Measurements from ENCODE around the gene HEXB. TPM values are rescaled to one million over a fixed set of nuclear protein-coding genes. Genes with fewer than 3 reads are reported as not detected.

HEXB gene
- total and polyA plus RNA-seq, 4 donors, result 88.9 to 170 (median 153) TPM

DNA sequence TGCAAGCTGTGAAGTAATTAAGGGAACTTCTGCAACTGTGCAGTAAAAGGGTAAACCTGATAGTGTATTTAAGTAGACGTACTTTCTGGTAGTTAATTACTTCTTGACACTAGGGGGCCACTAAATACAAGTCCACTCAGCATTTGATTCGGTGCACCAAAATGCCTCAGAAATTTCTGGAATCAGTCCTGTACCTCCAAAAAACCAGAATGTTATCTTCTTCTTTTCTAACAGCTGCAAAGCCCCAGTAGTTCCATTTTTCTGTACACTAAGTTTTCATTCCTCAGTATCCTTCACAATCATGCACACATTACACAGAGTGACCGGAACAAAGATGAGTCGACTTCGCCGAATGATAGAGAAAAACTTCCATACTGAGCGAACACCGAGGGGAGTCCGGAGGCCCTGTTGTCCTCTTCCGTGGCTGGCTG lies 81.4 kb downstream of the HEXB start:
- Histone ChIP-seq H3K9ac (ENCODE audit: insufficient read depth in 1 of 2, low read length in 2 of 2) (peak overlapping the region; percentile 81 to 86), H3K36me3 (ENCODE audit: control insufficient read depth in 4 of 4, insufficient read depth in 4 of 4, low read length in 4 of 4) (peaks cover 2 to 15% (median 9%) of the 10 kb centered on the region in 4 donors), H3K27ac (ENCODE audit: low read depth in 1 of 2, low read length in 1 of 2) (peak overlapping the region; percentile 38 to 77), H3K9me3 (ENCODE audit: control insufficient read depth in 4 of 4, insufficient read depth in 3 of 4, low read length in 3 of 4) (no peaks in the 10 kb centered on the region), H3K4me3 (peak overlapping the region; percentile 95), H3K27me3 (ENCODE audit: control insufficient read depth in 3 of 3, insufficient read depth in 3 of 3, low read length in 2 of 3) (no peaks in the 10 kb centered on the region), H3K4me1 (ENCODE audit: control insufficient read depth in 5 of 5, insufficient read depth in 5 of 5, low read length in 5 of 5) (peaks cover 4 to 20% (median 7%) of the 10 kb centered on the region in 5 donors)
- 1% methylated on average over 10 of the region's 10 CpGs for WGBS, 2 donors
- peak; percentile 55 for ATAC-seq (ENCODE audit: insufficient read depth, low FRiP score)
- TF ChIP-seq, protein P1, sequence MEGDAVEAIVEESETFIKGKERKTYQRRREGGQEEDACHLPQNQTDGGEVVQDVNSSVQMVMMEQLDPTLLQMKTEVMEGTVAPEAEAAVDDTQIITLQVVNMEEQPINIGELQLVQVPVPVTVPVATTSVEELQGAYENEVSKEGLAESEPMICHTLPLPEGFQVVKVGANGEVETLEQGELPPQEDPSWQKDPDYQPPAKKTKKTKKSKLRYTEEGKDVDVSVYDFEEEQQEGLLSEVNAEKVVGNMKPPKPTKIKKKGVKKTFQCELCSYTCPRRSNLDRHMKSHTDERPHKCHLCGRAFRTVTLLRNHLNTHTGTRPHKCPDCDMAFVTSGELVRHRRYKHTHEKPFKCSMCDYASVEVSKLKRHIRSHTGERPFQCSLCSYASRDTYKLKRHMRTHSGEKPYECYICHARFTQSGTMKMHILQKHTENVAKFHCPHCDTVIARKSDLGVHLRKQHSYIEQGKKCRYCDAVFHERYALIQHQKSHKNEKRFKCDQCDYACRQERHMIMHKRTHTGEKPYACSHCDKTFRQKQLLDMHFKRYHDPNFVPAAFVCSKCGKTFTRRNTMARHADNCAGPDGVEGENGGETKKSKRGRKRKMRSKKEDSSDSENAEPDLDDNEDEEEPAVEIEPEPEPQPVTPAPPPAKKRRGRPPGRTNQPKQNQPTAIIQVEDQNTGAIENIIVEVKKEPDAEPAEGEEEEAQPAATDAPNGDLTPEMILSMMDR (IDR thresholded peaks at IDR 0.05; ENCODE audit: control extremely low read depth, extremely low read depth), result peak; percentile 23
- peak in 2 of 3 donors; percentile 51 to 72 for DNase-seq

DNA sequence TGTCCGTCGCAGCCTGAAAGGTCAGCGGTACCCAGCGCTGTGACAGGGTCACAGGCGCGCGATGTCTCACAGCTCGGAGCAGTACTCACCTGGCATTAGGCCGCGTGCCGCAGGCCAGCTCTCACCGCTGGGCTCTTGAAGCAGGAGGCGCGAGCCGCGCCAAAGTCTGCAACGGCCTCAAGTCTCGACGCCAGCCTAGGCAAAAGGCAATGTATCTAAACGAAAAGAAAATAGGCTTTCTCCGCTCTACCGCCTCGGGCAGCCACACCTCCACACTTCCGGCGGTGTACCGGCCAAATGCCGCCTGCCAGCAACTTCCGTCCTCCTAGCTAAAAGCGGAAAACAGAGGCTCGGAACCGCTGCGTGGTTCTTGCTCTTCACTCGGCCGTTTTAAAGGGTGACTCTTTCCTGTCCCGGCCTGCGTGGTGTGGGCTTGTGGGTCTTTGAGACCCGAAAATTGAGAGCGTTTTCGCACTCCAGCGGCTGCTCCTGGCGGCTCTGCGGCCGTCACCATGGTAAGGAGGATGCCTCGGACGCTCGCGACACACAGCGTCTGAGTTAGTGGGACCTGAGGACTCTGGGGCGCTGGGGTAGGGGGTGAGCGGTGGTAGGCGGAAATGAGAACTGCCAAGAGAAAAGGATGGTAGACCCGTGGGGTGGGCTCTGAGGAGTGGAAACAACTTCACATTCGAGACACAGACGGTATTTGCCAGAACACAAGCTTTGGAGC lies 82.0 kb downstream of the HEXB start, which contains the start of the genes GFM2 and NSA2:
Gene GFM2 (minus strand): TSS at position 269 of the 730 bp plus-strand sequence. CDS start 3,375 bp downstream, outside the sequence.
Gene NSA2 (plus strand): TSS at position 401 of the 730 bp plus-strand sequence. CDS start 112 bp downstream, at position 513.
- DNase-seq (peak; percentile 94 to 98 (median 96)), ATAC-seq (ENCODE audit: insufficient read depth, low FRiP score) (peak; percentile 99)
- 1% methylated on average over 54 of the region's 54 CpGs for WGBS, 2 donors
- TF ChIP-seq, protein P1 (IDR thresholded peaks at IDR 0.05; ENCODE audit: control extremely low read depth, extremely low read depth), result no peak
- Histone ChIP-seq H3K27me3 (ENCODE audit: control insufficient read depth in 3 of 3, insufficient read depth in 3 of 3, low read length in 2 of 3) (no peaks in the 10 kb centered on the region), H3K9ac (ENCODE audit: insufficient read depth in 1 of 2, low read length in 2 of 2) (peak within 1 kb of the TSS; percentile 85 to 86), H3K4me1 (ENCODE audit: control insufficient read depth in 5 of 5, insufficient read depth in 5 of 5, low read length in 5 of 5) (peaks cover 4 to 20% (median 7%) of the 10 kb centered on the region in 5 donors), H3K27ac (ENCODE audit: low read depth in 1 of 2, low read length in 1 of 2) (peak within 1 kb of the TSS; percentile 54 to 92), H3K4me3 (peak within 1 kb of the TSS; percentile 95), H3K9me3 (ENCODE audit: control insufficient read depth in 4 of 4, insufficient read depth in 3 of 4, low read length in 3 of 4) (no peaks in the 10 kb centered on the region), H3K36me3 (ENCODE audit: control insufficient read depth in 4 of 4, insufficient read depth in 4 of 4, low read length in 4 of 4) (peaks cover 2 to 15% (median 11%) of the 10 kb centered on the region in 4 donors)

DNA sequence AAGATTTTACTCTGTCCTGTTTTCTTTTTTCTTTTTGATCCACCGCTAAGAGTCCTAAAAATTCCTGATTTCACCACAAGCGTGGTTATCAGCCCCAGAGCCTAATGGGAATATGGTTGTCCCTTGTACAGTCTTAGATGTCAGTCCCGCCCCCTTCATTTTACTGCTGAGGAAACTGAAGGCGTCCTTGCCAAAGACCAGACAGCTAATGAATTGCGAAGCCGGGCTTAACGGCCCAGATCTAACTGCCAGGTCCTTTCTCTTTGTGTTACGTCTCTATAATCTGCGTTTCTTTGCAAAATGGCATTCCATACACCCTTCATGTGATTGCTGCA lies 82.5 kb downstream of the HEXB start:
- peak overlapping the region; percentile 54 to 92 for H3K27ac ChIP-seq (ENCODE audit: low read depth in 1 of 2, low read length in 1 of 2)
- no peaks in the 10 kb centered on the region for H3K9me3 ChIP-seq (ENCODE audit: control insufficient read depth in 4 of 4, insufficient read depth in 3 of 4, low read length in 3 of 4)
- H3K9ac ChIP-seq (ENCODE audit: insufficient read depth in 1 of 2, low read length in 2 of 2), result peak overlapping the region; percentile 63 to 85
- TF ChIP-seq, protein P1 (IDR thresholded peaks at IDR 0.05; ENCODE audit: control extremely low read depth, extremely low read depth), result no peak
- H3K4me3 ChIP-seq, result peak overlapping the region; percentile 94
- WGBS, 2 donors, result 0% methylated on average over 9 of the region's 9 CpGs
- no peak for ATAC-seq (ENCODE audit: insufficient read depth, low FRiP score)
- peak in 1 of 3 donors; percentile 61 for DNase-seq
- H3K36me3 ChIP-seq (ENCODE audit: control insufficient read depth in 4 of 4, insufficient read depth in 4 of 4, low read length in 4 of 4), result peaks cover 1 to 15% (median 10%) of the 10 kb centered on the region in 4 donors
- H3K4me1 ChIP-seq (ENCODE audit: control insufficient read depth in 5 of 5, insufficient read depth in 5 of 5, low read length in 5 of 5), result peaks cover 4 to 20% (median 7%) of the 10 kb centered on the region in 5 donors
- H3K27me3 ChIP-seq (ENCODE audit: control insufficient read depth in 3 of 3, insufficient read depth in 3 of 3, low read length in 2 of 3), result no peaks in the 10 kb centered on the region

Small RNA genes within 50 kb of the gene (small RNA-seq; reads per million reads assigned to genes)
- not detected for gene RNU6-658P (ENCODE audit: low replicate concordance)

Other genes starting within 250 kb of the HEXB start
- 10 to 100 TPM; 26.4 to 31.5 TPM for gene ENC1, start 44.5 kb upstream of the HEXB start, total RNA-seq
- gene ENC1, start 44.5 kb upstream of the HEXB start, polyA plus RNA-seq, result 10 to 100 TPM in 1 of 2 donors, 1 to 10 TPM in 1; 6.8 to 10.2 TPM
- gene GFM2, start 81.9 kb downstream of the HEXB start, total RNA-seq, result 10 to 100 TPM; 21.6 to 45.7 TPM
- gene GFM2, start 81.9 kb downstream of the HEXB start, polyA plus RNA-seq, result 10 to 100 TPM; 13.0 to 21.4 TPM
- 10 to 100 TPM; 34.4 to 78.3 TPM for gene NSA2, start 82.0 kb downstream of the HEXB start, total RNA-seq
- 10 to 100 TPM; 66.7 to 85.6 TPM for gene NSA2, start 82.0 kb downstream of the HEXB start, polyA plus RNA-seq
- 1 to 10 TPM; 2.3 to 2.8 TPM for gene FAM169A, start 181.2 kb downstream of the HEXB start, total RNA-seq
- under 1 TPM; 0.25 to 0.30 TPM for gene FAM169A, start 181.2 kb downstream of the HEXB start, polyA plus RNA-seq

All from lung (tissue), 13 donors.